GM21515 (cell line): ENCODE measurements around the gene RPTN.

Source experiments
- ATAC-seq: cut with Tn5 transposase; IDR thresholded peaks from one replicate; pipeline ENCODE4 v1.9.1; 2021; ENCODE audit not compliant: unreplicated experiment

RPTN gene

DNA sequence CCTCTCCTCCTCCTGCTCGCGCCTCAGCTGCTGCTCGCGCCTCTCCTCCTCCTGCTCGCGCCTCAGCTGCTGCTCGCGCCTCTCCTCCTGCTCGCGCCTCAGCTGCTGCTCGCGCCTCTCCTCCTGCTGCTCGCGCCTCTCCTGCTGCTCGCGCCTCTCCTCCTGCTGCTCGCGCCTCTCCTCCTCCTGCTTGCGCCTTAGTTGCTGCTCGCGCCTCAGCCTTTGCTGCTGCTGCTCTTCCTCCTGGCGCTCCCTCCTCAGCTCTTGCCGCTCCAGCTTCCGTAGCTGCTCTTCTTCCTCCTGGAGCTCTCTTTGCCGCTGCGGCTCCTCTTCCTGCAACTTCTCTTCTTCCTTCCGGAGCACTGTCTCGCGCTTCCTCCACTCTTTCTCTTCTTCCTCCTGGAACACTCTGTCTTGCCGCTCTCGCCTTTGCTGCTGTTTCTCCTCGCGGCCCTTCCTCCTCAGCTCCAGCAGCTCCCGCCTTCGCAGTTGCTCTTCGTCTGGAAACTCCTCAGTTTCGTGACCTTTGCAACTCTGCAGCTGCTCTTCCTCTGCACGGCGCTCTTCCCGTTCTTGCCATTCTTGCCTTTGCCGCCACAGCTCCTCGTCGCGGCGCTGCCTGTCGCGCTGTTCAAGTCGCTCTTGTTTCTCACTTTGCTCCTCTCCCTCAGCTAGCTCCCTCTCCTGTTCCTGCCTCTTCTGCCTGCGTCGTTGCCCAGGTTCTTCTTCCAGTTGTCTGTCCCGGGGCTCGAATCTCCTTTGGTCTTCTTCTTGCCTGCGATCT, 46.7 kb downstream of the RPTN start:
- no peak for ATAC-seq

- no peak for ATAC-seq
Observed at GRCh38 chr1:152111515-152111968, 47.5 kb downstream of the RPTN start.

DNA sequence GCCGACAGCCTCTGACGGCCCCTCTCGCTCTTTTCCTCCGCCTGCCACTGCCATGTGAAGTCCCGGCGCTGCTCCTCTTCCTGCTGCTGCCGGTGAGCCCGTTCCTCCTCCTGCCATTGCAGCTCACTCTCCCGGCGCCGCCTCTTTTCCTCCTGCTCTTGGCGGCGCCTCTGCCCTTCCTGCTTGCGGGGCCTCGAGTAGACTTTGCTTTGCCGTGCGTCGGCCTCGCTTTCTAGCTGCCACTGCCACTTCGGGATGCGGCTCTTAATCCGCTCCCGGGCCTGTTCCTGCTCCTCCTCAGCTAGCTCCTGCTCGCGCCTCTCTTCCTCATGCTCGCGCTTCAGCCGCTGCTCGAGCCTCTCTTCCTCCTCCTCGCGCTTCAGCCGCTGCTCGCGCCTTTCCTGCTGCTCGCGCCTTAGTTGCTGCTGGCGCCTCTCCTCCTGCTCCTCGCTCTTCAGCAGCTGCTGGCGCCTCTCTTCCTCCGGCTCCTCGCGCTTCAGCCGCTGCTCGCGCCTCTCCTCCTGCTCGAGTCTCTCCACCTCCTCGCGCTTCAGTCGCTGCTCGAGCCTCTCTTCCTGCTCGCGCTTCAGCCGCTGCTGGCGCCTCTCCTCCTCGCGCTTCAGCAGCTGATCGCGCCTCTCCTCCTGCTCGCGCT, 48.0 kb downstream of the RPTN start:
- ATAC-seq, result no peak

DNA sequence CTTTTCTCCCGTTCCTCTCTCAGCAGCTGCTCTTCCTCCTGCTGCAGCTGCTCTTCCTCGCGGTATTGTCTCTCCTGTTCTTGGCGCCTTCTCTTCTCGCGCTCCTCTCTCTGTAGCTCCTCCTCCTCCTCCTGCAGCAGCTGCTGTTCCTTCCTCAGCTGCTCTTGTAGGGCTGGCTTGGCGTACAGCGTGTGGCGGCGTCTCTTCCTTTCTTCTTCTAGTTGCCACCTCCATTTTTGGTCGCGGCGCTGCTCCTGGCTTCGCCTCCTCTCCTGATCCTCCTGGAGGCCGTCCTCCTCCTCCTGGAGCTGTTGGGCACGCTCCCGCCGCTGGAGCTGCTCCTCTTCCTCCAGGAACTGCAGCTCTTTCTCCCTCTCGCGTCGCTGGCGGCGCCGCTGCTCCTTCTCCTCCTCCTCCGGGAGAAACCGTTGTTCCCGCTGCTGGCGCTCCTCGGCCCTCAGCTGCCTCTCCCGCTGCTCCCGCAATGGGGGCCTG, 48.6 kb downstream of the RPTN start:
- ATAC-seq, result no peak

GRCh38 chr1:152109998-152110294, 49.1 kb downstream of the RPTN start:
- ATAC-seq, result no peak

GRCh38 chr1:152109231-152109997, 49.6 kb downstream of the RPTN start:
- no peak for ATAC-seq

DNA sequence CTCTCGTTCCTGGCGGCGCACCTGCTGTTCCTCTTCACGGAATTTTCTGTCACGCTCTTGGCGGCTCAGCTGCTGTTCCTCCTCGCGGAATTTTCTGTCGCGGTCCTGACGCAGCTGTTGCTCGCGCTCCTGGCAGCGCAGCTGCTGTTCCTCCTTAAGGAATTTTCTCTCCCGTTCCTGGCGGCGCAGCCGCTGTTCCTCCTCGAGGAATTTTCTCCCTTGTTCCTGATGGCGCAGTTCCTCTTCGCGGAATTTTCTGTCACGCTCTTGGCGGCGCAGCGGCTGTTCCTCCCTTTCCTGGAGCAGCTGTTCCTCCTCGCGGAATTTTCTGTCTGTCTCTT, 50.2 kb downstream of the RPTN start:
- no peak for ATAC-seq

- ATAC-seq, result no peak
Observed at GRCh38 chr1:152107984-152108881, 50.8 kb downstream of the RPTN start.

GRCh38 chr1:152107031-152107983, 51.7 kb downstream of the RPTN start:
- no peak for ATAC-seq

GRCh38 chr1:152104854-152105253, 54.2 kb downstream of the RPTN start:
- no peak for ATAC-seq
